AG04450 (cell line): ENCODE results near the gene PKNOX2. TPM values are rescaled to one million over a fixed set of nuclear protein-coding genes. Genes with fewer than 3 reads are reported as not detected.
A peak's percentile ranks its signal among the peaks of the same experiment; 100 is the strongest.

Experiments
- CTCF ChIA-PET: fragments of 300-600, 350-600 bp; formaldehyde crosslinking; extraction: SDS; loops from one replicate; lab custom pipeline; 2022; ENCODE audit warnings: antibody characterized with exemption, inconsistent platforms; lab: Charles Lee
- POLR2A ChIA-PET: fragments of 350-600 bp; formaldehyde crosslinking; extraction: SDS; loops from one replicate; lab custom pipeline; 2021; ENCODE audit warnings: antibody characterized with exemption, inconsistent platforms; lab: Yijun Ruan, JAX
- DNase-seq: peaks from one replicate; pipeline ENCODE4 v3.0.0-alpha.2; 2011; ENCODE audit warnings: low read depth, low spot score
- H3K27ac ChIP-seq: one replicate; pipeline ENCODE4 v1.5.1; 2012; ENCODE audit warnings: low read depth, low read length, control low read depth
- H3K27me3 ChIP-seq: one replicate; pipeline ENCODE4 v1.6.0; 2012; ENCODE audit warnings: low read length; ENCODE audit not compliant: control insufficient read depth, insufficient read depth
- H3K4me3 ChIP-seq: 2 replicates; pipeline ENCODE4 v1.5.1; 2011; ENCODE audit warnings: mild to moderate bottlenecking, low read depth, low read length, control low read depth
- H3K9me3 ChIP-seq: 2 replicates; pipeline ENCODE4 v1.5.1; 2012; ENCODE audit warnings: low read length; ENCODE audit not compliant: control insufficient read depth, insufficient read depth
- polyA plus RNA-seq: library from polyadenylated mRNA; depleted of rRNA; stranded (reverse); fragments of >200 nt; gene quantifications from 2 replicates; pipeline ENCODE4 v1.2.3, GENCODE V29; 2011
- TF ChIP-seq, protein P1 (sequence below): IDR thresholded peaks from 2 replicates; pipeline ENCODE4 v1.5.1; 2011; ENCODE audit warnings: low read depth, low read length, control low read depth, inconsistent platforms

The PKNOX2 gene
- polyA plus RNA-seq, 1 experiment = 3.0 TPM

GRCh38 chr11:125364121-125364826, 199.7 kb downstream of the PKNOX2 start:
- Histone ChIP-seq H3K9me3 (no peaks in the 10 kb centered on the region; the same call in 1 of the 2 replicates), H3K27me3 (no peaks in the 10 kb centered on the region), H3K4me3 (no peak overlapping the region), H3K27ac (peak overlapping the region; percentile 22)
- DNase-seq = no peak
- ChIA-PET CTCF (interaction anchor here (0.8 to 7.0 kb wide), 13 partner anchors 8 to 395 kb away, joined by 3 to 68 read pairs (median 5); no protein-coding TSS in a partner anchor), POLR2A (interaction anchor here (0.9 to 1.5 kb wide), 3 partner anchors 26 to 196 kb away, joined by 3 to 10 read pairs (median 3); no protein-coding TSS in a partner anchor)
- TF ChIP-seq, protein P1, sequence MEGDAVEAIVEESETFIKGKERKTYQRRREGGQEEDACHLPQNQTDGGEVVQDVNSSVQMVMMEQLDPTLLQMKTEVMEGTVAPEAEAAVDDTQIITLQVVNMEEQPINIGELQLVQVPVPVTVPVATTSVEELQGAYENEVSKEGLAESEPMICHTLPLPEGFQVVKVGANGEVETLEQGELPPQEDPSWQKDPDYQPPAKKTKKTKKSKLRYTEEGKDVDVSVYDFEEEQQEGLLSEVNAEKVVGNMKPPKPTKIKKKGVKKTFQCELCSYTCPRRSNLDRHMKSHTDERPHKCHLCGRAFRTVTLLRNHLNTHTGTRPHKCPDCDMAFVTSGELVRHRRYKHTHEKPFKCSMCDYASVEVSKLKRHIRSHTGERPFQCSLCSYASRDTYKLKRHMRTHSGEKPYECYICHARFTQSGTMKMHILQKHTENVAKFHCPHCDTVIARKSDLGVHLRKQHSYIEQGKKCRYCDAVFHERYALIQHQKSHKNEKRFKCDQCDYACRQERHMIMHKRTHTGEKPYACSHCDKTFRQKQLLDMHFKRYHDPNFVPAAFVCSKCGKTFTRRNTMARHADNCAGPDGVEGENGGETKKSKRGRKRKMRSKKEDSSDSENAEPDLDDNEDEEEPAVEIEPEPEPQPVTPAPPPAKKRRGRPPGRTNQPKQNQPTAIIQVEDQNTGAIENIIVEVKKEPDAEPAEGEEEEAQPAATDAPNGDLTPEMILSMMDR = peak; percentile 51

DNA sequence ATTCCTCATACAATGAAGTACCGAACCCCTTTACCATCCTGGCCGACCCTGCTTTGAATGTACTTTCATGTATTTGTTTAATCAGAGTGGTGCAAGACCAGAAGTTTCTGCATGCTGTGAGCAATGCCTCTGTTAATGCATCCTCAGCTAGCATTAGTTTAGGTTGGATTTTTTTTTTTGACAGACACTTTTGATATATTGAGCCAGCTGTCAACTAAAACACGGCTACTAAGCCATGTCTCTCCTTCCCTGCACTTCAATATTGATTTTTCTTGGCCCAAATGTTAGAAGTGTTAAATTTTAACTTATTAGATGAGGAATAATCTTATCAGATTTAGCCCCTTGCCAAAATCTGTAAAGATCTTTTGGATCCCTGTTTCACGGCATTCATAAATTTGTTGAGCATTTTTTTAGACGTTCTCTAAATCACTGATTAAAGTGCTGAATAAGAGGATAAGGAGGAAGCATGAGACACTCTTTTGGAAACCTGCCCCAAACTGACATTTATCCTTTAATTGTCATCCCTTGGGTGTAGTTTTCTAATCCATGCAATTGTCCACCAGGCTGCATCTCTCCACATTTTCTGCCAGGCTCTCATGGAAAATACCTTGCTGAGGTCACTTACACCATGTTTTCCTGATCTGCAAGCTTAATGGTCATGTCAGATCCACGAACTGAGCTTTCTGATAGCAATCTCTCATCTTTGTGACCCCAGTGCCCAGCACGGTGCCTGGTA, 200.8 kb downstream of the PKNOX2 start:
- no peaks in the 10 kb centered on the region for H3K27me3 ChIP-seq
- no peak overlapping the region for H3K27ac ChIP-seq
- H3K9me3 ChIP-seq = no peaks in the 10 kb centered on the region; the same call in 1 of the 2 replicates
- TF ChIP-seq, protein P1 = no peak
- no peak for DNase-seq
- POLR2A ChIA-PET = no interaction called here
- CTCF ChIA-PET = interaction anchor here (0.5 to 7.0 kb wide), 4 partner anchors 10 to 274 kb away, joined by 3 to 68 read pairs (median 4); no protein-coding TSS in a partner anchor
- H3K4me3 ChIP-seq = no peak overlapping the region

GRCh38 chr11:125367710-125368109, 203.2 kb downstream of the PKNOX2 start:
- TF ChIP-seq, protein P1 = no peak
- H3K27me3 ChIP-seq = peaks cover 9% of the 10 kb centered on the region
- no peak for DNase-seq
- ChIA-PET CTCF (interaction anchor here (7.0 kb wide), 1 partner anchor 21 kb away, joined by 68 read pairs; no protein-coding TSS in a partner anchor), POLR2A (no interaction called here)
- H3K9me3 ChIP-seq = no peaks in the 10 kb centered on the region
- H3K4me3 ChIP-seq = no peak overlapping the region
- no peak overlapping the region for H3K27ac ChIP-seq

- no peaks in the 10 kb centered on the region for H3K9me3 ChIP-seq
- CTCF ChIA-PET = interaction anchor here (7.0 kb wide), 1 partner anchor 23 kb away, joined by 68 read pairs; no protein-coding TSS in a partner anchor
- H3K4me3 ChIP-seq = no peak overlapping the region
- H3K27me3 ChIP-seq = peaks cover 9% of the 10 kb centered on the region
- no peak overlapping the region for H3K27ac ChIP-seq
- POLR2A ChIA-PET = no interaction called here
- DNase-seq = no peak
- TF ChIP-seq, protein P1 = no peak
Observed at GRCh38 chr11:125368757-125369156, 204.2 kb downstream of the PKNOX2 start.
